GM19468 (cell line): ENCODE data around the gene SDR42E2.
"Not testable (repeated sequence)": the region's sequence is repeated elsewhere in the genome, so short reads cannot be mapped to it uniquely, and the experiment has no call there.

Experiments
- ATAC-seq: cut with Tn5 transposase; IDR thresholded peaks from one replicate; pipeline ENCODE4 v1.9.1; 2021; ENCODE audit warnings: mild to moderate bottlenecking, moderate library complexity, moderate number of reproducible peaks; ENCODE audit not compliant: unreplicated experiment; ENCODE audit errors: extremely low read depth

The SDR42E2 gene

GRCh38 chr16:22153078-22153477, 9.2 kb upstream of the SDR42E2 start:
- not testable (repeated sequence) for ATAC-seq

- ATAC-seq = no peak
Measured at GRCh38 chr16:22161401-22161800, 905 bp upstream of the SDR42E2 start.

GRCh38 chr16:22162656-22163009, 327 bp downstream of the SDR42E2 start:
- no peak for ATAC-seq

GRCh38 chr16:22163806-22164205, 1.5 kb downstream of the SDR42E2 start:
- no peak for ATAC-seq

GRCh38 chr16:22164482-22164881, 2.2 kb downstream of the SDR42E2 start:
- no peak for ATAC-seq

GRCh38 chr16:22165508-22166285, 3.4 kb downstream of the SDR42E2 start:
- no peak for ATAC-seq

- no peak for ATAC-seq
Measured at GRCh38 chr16:22171953-22172352, 9.6 kb downstream of the SDR42E2 start.

- ATAC-seq = not testable (repeated sequence)
Measured at GRCh38 chr16:22172642-22173041, 10.3 kb downstream of the SDR42E2 start.

- no peak for ATAC-seq
Measured at GRCh38 chr16:22174642-22175041, 12.3 kb downstream of the SDR42E2 start.

GRCh38 chr16:22177968-22178930, 15.9 kb downstream of the SDR42E2 start:
- ATAC-seq = no peak

GRCh38 chr16:22181426-22181825, 19.1 kb downstream of the SDR42E2 start:
- ATAC-seq = no peak

- no peak for ATAC-seq
Measured at GRCh38 chr16:22181843-22182242, 19.5 kb downstream of the SDR42E2 start.

- ATAC-seq = no peak
Measured at GRCh38 chr16:22183335-22183734, 21.0 kb downstream of the SDR42E2 start.

- no peak for ATAC-seq
Measured at GRCh38 chr16:22183901-22184614, 21.8 kb downstream of the SDR42E2 start.

- no peak for ATAC-seq
Measured at GRCh38 chr16:22184615-22184968, 22.3 kb downstream of the SDR42E2 start.

GRCh38 chr16:22186517-22186916, 24.2 kb downstream of the SDR42E2 start:
- no peak for ATAC-seq

GRCh38 chr16:22188267-22188594, 25.9 kb downstream of the SDR42E2 start:
- no peak for ATAC-seq

- ATAC-seq = no peak
Measured at GRCh38 chr16:22188595-22189442, 26.5 kb downstream of the SDR42E2 start.

- no peak for ATAC-seq
Measured at GRCh38 chr16:22189473-22190080, 27.3 kb downstream of the SDR42E2 start.
